Middle frontal gyrus (tissue), 1 donor: ENCODE data around the gene COQ8A.
"Not testable (repeated sequence)": the region's sequence is repeated elsewhere in the genome, so short reads cannot be mapped to it uniquely, and the experiment has no call there.

Experiments
- DNase-seq: peaks from one replicate; pipeline ENCODE4 v3.0.0-alpha.2; 2015; ENCODE audit warnings: low spot score; ENCODE audit errors: extremely low spot score

COQ8A gene

GRCh38 chr1:226951286-226952117 lies 11.4 kb downstream of the COQ8A start:
- no peak for DNase-seq

- DNase-seq = no peak
Measured at GRCh38 chr1:226952118-226952441, 12.0 kb downstream of the COQ8A start.

DNA sequence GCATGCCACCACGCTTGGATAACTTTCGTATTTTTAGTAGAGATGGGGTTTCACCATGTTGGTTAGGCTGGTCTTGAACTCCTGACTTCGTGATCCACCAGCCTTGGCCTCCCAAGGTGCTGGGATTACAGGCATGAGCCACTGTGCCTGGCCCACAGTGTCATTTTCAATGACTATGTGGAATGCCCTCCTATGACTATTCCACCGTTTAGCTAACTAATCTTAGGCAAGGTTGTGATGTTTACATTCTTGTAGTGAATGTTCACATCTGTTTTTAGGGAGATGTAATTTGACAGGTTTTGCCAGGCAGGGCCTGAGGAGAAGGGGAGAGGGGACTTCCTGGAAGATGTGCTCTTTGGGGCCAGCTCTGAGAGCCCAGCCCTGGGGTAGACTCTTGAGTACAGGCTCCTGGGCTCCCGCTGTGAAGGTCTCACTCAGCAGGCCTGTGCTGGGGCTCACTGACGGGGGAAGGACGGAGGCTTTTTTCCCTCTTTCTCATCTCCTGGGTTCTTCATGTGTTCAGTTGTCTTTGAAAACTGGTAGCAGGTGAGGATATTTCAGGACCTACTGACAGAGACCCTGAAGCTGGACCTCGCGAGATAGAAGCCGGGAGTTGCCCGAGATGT lies 13.2 kb downstream of the COQ8A start:
- no peak for DNase-seq

DNA sequence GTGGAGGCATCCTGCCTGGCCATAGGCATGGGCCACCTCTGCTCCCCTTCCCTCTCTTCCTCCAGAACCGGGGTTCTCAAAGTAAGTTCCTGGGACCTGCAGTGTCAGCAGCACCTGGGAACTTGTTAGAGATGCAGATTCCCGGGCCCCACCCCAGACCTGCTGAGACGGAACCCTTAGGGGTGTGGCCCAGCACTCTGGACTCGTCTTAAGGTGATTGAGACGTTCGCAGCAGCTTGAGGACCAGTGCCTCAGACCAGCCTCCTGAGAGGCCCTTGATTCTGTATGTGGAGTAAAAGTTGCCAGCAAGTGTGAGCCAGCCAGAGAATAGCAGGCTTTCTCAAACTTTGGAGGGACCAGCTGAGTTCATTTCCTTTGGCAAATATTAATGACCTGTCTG lies 14.2 kb downstream of the COQ8A start:
- DNase-seq = no peak

DNA sequence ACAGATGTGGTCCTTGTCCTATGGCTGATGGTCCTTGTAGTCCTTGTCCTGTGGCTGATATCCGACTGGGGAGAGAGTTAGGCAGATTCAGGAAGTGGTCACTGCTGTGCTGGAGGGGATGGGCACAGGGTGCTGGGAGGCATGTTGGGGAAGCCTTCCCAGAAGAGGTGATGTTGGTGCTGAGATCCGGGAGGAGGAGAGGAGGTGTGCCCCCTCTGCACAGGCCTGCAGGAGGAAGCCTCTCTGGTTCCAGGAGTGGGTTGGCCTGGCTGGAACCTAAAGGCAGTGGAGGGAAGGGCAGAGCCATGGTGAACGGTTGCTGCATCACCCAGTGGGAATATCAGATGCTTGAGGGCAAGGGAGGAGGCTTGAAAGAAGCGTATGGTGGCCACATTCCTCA lies 14.7 kb downstream of the COQ8A start:
- no peak for DNase-seq

- DNase-seq = not testable (repeated sequence)
Measured at GRCh38 chr1:226955857-226956256, 15.8 kb downstream of the COQ8A start.

DNA sequence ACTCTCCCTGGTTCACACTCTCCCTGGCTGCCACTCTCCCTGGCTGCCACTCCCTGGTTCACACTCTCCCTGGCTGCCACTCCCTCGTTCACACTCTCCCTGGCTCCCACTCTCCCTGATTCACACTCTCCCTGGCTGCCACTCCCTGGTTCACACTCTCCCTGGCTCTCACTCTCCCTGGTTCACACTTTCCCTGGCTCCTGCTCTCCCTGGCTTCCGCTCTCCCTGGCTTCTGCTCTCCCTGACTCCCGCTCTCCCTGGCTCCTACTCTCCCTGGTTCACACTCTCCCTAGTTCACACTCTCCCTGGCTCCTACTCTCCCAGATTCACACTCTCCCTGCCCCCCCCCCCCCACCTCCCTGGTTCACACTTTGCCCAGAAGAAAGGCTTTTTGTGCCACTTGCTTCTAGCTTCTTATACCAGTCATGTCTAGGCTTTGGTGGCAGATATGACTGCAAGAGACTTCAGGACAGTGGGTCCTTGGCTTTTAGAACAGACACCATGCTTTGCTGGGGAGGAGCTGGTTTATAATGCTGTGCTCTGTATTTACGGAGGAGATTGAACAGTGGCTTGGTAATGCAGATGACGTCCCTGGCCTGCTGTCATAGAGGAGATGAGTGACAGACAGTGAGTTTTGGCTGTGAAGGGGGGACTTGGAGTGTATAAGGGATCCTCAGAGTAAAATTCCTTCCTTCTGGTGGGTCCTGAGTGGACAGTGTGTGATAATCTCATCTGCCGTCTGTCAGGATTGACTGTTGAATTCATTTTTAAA lies 17.0 kb downstream of the COQ8A start:
- DNase-seq = no peak

DNA sequence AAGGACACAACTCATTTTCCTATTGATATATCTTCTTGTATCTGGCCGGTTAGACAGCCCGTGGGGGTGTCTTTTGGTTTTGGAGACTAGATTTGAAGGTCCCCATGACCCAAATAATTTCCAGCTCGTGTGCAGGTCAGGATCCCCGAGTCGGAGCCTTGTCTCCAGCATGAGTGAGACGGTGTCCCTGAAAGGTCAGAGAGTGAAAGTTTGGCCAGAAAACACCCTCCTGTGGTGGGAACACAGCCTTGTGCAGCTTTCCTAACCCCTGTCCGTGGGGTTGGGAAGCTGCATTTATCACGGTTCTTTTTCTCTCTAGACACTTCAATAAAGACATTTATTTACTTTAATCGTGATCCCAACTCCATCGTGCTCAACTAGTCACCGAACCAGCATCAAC lies 17.6 kb downstream of the COQ8A start:
- no peak for DNase-seq

DNA sequence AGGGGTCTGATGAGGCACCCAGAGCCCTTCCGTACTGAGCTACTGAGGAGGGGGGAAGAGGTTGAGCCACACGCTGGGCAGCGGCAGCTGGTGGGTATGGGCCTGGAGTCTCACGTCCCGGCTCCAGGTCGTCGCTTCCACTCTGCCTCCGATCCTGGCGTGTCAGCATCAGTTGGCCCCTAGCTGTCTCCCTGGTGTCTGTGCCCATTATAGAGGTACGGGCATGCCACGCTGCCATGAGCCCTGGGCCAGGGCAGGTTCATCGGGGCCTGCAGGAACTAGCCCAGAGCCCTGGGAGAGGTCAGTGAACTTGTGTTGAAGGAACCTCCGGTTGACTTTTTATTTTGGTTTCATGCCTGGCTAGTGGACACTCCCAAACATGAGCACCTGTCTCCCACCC lies 18.2 kb downstream of the COQ8A start:
- DNase-seq = no peak

- DNase-seq = no peak
Measured at GRCh38 chr1:226960256-226960655, 20.2 kb downstream of the COQ8A start.

DNA sequence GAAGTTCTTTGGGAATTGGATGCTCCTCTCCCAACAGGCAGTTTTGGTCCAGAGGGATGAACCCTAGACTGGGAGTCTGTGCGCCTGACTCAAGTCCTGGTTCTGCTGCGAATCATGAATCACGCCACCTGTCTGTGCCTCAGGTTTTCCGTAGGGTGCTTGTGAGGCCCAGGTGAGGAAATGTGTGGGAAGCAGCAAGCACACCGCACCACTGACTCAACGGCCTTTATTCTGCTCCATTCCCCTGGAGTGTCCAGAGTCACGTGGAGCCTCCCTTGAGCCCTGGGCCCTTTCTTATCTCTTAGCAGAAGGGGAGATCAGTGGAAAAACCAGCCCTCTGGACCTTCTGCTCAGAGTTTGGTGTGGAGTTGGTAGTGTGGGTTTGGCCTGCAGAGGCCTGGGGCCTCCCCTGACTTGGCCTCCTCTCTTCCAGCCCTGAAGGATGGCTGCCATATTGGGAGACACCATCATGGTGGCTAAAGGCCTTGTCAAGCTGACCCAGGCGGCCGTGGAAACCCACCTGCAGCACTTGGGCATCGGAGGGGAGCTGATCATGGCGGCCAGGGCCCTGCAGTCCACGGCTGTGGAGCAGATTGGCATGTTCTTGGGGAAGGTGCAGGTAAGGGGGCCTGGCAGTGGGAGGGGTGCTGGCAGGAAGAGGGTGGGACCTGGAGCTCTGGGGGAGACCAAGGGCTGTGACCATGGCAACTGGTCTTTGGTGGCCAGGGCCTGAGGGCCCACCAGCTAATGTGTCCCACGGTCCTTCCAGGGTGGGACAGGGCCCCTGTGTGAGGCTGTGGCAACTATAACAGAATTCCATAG lies 21.1 kb downstream of the COQ8A start:
- DNase-seq = no peak

DNA sequence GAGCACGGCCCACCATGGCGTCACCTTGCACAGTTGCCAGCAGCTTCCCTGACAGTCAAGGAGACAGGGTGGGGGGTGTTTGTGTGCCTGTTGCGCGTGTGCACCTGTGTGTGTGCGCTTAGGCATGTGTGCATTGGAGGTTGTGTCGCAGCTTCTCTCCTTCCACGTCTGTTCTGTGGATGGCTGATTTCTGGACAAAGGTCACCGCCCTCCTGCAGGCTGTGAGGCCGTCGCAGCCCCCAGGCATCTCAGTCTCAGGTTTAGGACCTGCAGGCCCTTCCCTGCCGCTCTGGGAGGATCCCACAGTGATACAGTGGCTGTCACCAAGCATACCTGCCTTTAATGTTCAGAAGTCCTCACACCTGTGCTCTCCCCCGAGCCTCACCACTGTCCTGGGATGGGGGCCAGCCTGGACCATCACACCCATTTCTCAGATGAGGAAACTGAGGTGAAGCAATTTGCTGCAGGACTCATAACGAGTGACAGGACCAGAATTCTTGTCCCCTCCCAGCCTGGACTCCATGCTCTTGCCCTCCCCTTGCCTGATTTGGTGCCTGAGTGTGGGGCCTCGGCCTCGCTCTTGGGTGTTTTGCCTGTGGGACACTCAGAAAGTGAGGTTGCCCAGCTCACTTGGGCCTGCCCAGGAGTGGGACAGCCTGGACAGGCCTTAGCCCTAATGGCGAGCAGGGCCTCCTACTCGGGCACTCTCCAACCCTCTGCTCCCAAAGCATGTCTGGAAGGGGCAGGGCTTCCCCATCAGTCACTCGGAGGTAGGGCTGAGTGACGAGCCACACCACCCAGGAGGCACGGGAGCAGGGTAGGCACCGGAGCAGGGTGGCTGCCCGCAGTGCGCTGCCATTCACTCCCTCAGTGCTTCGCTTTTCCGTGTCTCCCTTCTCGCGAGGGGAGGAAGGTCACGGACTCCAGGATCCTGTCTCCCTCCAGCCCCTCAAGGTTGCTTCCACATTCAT lies 22.6 kb downstream of the COQ8A start:
- DNase-seq = no peak

GRCh38 chr1:226964068-226964425 lies 24.0 kb downstream of the COQ8A start:
- no peak for DNase-seq

GRCh38 chr1:226964611-226965486 lies 24.8 kb downstream of the COQ8A start:
- no peak for DNase-seq

GRCh38 chr1:226965581-226966440 lies 25.7 kb downstream of the COQ8A start:
- DNase-seq = no peak

DNA sequence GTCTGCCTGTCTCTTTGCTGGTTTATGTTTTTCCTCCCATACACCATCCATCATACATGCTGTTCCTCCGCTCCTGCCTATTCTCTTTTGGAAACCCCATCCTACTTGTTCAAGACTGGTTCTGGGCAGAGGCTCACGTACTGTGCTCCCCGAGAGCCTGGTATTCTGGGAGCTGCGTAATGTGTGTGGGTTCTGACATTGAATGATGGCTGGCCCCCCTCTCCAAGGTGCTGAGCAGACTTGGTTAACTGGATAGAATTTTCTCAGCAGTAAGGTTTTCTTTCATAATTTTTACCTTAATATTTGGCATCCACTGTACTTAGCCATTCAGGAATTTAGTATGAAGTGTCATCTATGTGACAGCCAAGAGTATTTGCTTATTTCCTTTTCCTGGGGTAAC lies 26.6 kb downstream of the COQ8A start:
- DNase-seq = no peak

GRCh38 chr1:226967665-226968064 lies 27.6 kb downstream of the COQ8A start:
- DNase-seq = no peak

DNA sequence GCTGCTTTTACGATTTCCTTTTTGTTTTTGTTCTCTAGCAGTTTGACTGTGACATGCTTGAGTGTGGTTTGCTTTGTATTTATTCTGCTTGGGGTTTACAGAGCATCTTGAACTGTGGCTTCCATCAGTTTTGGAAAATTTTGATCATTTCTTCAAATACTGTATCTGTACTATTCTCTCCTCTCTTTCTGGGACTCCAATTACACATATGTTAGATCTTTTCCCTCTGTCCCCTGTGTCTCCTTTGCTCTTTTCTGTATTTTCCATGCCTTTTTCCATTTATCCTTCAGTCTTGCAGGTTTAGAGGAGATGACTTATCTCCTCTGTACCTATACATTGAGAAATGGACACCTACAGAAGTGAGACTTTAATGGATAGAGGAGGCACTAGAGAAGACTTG lies 31.7 kb downstream of the COQ8A start:
- no peak for DNase-seq

GRCh38 chr1:226972931-226973330 lies 32.8 kb downstream of the COQ8A start:
- no peak for DNase-seq
